Activated CD4-positive, alpha-beta T cell treated with anti-CD3 and anti-CD28 coated beads for 1 hour (primary cell): Measurements from ENCODE around the gene CDH12.
"Not testable (repeated sequence)": the region's sequence is repeated elsewhere in the genome, so short reads cannot be mapped to it uniquely, and the experiment has no call there.

Source experiments
- DNase-seq: peaks from one replicate; pipeline ENCODE4 v3.0.0-alpha.2; 2020

The CDH12 gene

GRCh38 chr5:22852807-22853660, at the start of gene CDH12:
CDH12 (minus strand) TSS chr5:22853344.
- DNase-seq: no peak

DNA sequence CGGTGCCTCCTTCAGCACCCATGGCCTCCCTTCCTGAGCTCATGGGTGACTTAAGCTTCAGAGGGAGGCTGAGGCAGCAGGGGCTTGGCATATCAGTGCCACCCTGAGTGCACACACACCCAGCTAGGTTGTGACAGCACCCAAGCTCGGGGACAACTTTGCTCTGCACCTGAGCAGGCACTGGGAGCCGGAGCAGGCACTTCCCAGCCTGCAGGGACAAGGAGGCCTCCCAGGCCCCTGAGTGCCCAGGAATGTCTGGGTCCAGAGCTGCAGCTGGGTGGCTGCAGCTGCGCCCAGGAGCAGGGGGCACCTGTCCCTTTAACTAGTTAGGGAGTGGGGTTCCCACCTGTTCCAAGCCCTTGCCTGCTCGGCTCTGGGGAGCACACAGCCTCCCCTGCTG, 48.7 kb upstream of the CDH12 start:
- DNase-seq: no peak

GRCh38 chr5:22900801-22901310, 47.7 kb upstream of the CDH12 start:
- DNase-seq: no peak

DNA sequence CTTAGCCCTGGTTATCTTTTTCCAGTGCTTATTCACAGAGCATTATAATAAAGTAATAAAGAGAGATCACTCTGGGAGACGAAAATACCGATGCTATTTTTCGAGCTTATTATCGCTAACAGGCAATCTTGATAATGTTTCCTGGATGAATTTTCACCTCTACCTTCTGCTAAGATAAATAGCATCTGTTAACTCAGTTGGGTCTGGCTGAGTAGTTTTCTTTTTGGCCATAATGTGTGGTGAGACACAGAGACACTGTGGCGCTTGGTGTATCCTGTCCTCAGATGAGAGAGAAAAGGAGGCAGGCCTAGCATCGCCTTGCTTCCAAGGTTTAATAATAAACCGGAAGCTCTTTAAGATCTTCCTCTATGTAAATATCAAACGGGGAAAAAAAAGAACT, 46.2 kb upstream of the CDH12 start:
- no peak for DNase-seq

GRCh38 chr5:22896152-22896551, 43.0 kb upstream of the CDH12 start:
- no peak for DNase-seq

DNA sequence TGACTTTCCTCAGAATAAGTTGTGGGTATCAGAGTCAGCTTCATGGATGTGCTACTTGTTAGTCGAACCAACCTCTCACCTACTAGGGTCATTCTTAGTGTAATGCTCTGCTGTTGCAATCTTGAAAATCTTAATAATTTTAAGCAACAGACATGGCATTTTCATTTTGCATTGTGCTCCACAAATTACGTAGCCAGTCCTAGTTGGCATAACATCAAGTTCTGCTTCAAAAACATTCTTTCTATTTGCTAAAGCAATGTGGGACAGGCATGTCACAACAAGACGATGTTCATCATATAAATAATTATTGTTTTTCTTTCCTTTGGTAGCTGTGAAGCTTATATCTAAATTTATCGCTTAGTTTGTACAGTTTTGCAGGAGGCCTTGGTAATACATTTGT, 39.3 kb upstream of the CDH12 start:
- DNase-seq: no peak

DNA sequence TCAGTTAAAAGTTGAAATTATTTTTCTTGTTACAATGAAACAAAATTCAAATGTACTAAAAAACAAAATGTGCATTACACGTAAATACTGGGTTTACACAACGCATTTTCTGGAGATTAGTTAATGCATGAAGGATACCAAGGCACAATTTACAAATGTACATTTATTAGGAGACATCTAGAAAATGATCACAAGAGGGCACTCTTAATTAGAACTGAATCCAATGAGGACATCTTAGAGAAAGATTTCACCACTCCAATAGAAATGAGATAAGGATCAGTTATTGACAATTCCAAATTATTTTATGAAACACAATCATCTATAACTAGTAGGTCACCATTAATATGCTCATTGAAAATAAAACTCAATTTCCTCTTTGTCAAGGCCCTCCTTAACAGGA, 36.6 kb upstream of the CDH12 start:
- no peak for DNase-seq

GRCh38 chr5:22887566-22887965, 34.4 kb upstream of the CDH12 start:
- DNase-seq: no peak

GRCh38 chr5:22858911-22859310, 5.8 kb upstream of the CDH12 start:
- DNase-seq: not testable (repeated sequence)

- no peak for DNase-seq
Measured at GRCh38 chr5:22855824-22856223, 2.7 kb upstream of the CDH12 start.

GRCh38 chr5:22850981-22851380, 2.2 kb downstream of the CDH12 start:
- no peak for DNase-seq

- DNase-seq: no peak
Measured at GRCh38 chr5:22846693-22847092, 6.5 kb downstream of the CDH12 start.

DNA sequence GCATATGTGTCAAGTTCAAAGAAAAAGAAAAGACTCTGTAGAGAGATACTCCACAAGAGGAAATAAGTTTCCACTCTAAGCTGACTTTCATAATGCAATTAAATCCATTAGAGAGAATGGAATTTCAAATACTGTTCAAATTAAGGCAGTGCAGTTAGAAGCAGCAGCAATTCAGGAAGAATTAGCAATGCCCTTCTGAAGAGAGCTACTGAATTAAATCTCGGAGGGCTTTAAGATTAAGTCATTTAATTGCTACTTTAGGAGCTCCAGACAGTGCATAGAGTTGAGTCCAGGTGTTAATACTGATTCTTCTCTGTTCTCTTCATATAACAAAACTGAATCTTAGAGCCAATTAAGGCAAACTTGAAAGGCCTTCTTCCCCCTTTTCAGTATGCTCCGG, 8.5 kb downstream of the CDH12 start:
- DNase-seq: no peak

DNA sequence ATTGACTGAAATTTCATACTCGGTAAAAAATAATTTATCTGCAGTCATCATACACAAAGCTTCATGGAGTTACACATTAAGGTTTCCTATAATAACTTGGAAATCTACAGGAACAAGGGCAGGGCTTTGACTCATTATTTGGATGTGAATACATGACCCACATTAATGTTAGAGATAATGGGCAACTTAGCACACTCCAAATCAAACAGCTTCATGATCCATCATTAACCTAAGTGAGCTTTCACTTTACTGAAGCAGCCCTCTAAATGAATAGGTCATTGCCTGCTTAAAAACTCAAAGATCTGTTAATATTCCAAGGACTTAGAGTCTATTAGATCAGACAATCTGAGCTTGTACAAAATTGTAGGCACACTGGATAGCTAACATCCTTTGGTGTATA, 9.0 kb downstream of the CDH12 start:
- no peak for DNase-seq

GRCh38 chr5:22842574-22842973, 10.6 kb downstream of the CDH12 start:
- DNase-seq: no peak

- no peak for DNase-seq
Measured at GRCh38 chr5:22837803-22838202, 15.3 kb downstream of the CDH12 start.

DNA sequence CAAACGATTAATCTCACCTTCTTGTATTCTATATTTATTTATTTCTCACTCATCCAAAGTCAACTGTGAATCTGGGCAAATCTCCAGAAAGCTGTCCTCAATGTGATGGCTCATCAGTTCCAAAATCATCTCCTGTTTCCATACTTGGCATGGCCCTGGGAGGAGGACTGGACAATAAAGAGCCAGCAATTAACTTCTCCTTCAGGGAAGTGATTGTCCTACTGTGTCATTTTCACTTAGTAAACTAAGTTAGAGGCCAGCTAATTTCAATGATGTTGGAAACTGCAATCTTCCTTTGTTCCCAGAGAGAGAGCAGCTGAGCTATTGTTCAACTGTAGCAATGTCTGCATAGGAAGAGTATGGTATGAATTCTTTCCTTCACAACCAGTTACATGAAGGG, 17.5 kb downstream of the CDH12 start:
- DNase-seq: no peak

- DNase-seq: no peak
Measured at GRCh38 chr5:22793463-22793862, 59.7 kb downstream of the CDH12 start.

DNA sequence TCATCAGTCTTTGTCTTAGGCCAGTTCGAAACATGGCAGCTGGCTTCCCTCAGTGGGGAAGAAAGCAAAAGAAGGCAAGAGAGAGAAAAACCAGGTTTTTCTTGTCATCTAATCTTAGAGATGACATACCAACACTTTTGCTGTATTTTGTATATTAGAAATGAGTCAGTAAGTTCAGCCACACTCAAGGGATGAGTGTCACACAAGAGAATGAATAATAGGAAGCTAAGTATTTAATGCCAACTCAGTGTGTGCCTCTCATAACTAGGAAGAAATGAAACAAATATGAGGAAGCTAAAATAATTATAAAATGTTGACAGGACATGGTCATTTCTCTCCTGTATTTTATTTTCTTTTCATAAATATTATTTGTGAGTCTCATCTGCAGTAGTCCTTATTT, 65.3 kb downstream of the CDH12 start:
- no peak for DNase-seq

DNA sequence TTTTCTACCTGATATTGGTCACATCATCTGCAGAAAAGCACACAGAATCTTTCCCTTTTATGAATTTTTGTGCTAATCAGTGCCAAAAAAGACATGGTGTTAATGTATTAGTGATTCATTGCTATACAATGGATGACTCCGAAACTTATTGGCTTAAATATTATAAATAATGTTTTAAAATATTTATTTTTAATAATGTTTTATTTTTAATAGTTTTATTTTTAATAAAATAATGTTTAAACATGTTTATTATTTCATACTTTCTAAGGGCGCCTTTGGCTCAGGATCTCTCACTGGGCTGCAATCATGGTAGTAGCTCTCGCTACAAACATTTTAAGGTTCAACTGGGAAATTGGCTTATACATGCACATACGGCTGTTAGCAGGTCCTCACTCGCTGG, 65.7 kb downstream of the CDH12 start:
- no peak for DNase-seq

DNA sequence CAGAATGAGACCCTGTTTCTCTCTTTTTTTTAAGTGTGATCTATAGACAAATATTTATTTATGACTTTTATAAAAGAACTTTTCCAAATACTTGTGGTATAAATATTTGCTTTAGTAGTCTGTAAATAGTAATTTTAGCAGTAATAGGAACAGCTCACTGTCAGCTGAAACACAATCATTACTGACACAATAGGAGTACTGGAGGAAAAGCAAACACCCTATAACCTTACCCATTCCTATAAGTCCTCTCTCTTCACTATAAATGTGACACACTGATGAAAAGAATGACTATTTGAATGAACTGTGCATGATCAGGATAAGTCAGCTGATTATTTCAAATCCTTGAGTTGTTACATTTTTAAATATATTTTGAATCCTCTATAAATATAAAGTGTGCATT, 72.4 kb downstream of the CDH12 start:
- DNase-seq: no peak

- DNase-seq: no peak
Measured at GRCh38 chr5:22779499-22779898, 73.6 kb downstream of the CDH12 start.

DNA sequence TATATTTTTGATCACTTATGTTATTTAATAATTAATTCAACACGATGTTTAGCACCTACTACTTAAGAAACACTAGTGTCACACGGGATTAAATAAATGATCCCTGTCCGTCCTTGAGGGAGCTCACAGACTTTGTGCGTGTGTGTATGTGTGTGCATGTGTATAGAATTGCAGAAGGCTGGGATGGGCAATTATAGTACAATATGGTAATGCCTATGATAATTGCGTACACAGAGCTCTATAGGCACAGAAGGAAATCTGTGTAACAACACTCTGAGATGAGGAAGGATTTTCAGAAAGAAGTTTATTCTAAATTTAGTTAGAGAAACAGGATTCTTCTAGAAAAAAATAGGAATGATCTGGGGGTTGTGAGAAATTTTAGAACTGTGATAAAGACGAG, 76.9 kb downstream of the CDH12 start:
- no peak for DNase-seq

DNA sequence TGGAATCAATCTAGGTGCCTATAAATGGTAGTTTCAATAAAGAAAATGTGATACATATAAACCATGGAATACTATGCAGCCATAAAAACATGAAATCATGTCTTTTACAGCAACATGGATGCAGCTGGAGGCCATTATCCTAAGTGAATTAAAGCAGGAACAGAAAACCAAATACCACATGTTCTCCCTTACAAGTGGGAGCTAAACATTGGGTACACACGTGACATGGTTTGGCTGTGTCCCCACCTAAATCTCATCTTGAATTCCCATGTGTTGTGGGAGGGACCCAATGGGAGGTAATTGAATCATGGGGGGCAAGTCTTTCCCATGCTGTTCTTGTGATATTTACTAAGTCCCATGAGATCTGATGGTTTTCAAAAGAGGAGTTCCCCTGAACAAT, 78.9 kb downstream of the CDH12 start:
- DNase-seq: not testable (repeated sequence)

GRCh38 chr5:22764736-22765135, 88.4 kb downstream of the CDH12 start:
- DNase-seq: no peak
